Kidney glomerular epithelial cell (primary cell): ENCODE data around the gene CAMK1G.
A peak's percentile ranks its signal among the peaks of the same experiment; 100 is the strongest.

Source experiments
- DNase-seq: peaks from one replicate; lab custom pipeline; 2025; lab: John Stamatoyannopoulos, UW

CAMK1G gene

DNA sequence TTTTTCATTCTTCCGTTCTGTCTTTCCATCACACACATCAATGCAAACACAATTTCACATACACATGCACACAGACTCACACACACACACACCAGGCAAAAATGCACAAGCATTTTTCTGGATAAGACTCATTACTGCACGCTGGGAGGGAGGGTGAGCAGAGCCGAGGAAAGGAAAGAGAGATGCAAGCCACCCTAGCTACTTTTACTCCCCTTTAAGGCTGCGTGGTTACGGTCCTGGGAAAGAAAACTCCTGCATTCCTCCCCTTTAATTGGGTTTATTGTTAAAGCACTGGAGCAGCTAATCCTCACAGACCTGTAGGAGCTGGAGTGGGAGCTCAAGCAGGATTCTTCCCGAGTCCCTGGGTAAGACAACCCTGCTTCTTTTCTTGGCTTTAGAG, at the start of gene CAMK1G:
CAMK1G (plus strand) TSS at position 307 of the 400 bp plus-strand sequence. CDS start 11,270 bp downstream, outside the sequence.
- DNase-seq: peak; percentile 80

DNA sequence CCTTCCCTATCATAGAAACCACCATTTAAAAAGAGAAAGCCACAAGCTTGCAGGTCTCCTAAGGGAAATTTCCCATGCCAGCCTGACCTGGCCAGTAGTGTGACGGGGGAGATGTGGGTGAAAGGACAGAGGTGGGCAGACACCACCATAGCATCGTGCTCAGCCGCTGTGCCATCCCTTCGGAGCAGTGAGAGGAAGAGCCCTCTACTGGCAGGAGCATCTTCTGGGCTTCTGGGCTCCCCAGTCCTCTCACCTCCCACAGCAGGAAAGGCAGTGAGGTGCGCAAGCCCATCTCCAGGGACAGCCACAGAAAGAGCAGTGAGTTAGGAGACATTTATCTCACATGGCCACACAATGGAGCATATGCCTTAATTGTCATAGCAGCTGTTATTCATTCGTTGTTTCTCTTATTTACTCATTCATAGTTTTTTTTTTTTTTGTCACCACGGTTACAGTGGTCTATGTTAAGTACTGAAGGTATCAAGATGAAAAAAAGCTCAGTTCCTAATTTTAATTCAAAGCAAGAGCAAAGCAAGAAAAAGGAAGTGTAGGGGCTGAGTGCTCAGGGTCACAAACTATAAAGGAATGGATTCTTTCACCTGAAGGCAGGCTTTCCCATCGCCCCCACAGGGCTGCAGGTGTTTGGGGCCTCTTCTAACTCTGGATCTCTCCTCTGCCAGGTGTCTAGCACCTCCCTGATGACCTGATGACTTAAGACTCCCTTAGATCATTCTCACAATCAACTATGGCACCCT, 48.8 kb upstream of the CAMK1G start:
- no peak for DNase-seq

DNA sequence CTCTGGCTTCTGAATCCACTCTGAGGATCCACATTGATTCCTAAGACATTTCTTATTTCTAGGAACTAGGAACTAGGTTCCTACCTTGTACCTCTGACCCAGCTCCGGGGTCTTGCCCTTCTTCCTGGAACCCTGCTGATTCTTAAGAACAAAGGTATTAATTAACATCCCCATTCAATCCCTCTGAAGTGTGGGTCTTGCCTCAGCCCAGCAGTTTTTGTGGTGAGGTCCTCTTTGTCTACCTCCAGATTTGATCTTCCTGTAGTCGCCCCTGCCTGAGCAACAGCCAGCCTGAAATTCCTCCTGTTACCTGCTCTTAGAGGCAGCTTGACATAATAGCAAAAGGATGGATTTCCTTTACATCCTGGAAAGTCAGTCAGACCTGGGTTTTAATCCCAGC, 46.7 kb upstream of the CAMK1G start:
- no peak for DNase-seq

DNA sequence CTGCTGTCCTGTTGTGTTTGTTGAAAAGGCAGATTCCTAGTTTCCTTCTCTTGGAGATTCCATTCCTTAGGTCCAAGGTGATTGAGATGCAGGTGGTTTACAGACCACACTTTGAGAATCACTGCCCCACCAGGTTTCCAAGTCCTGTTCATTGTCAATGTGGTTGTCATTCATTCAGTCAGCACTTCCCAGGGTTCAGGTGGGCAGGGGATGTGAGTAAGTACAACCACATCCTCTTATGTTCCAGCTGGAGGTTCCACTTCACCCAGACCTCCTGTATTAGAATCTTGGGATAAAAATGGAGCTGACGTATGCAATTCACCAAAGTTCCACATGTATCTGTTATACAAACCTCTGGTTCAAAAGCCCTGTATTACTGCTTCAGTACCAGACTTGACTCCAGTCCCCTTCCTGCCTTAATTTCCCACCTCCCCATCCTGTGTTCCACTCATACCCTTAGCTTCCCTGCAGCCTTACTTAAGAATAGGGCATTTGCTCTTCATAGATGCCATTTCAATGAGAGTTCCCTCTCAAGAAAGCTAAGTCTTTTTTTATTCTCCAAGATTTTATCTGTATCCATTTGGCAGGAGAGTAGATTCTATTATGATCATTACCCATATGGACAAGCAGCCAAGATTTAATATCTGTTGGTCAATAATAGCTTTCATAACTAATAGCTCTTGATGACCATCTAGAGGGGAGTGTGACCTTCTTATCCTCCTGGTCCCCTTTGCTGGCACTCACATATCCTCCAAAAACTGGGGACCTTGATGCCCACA, 46.0 kb upstream of the CAMK1G start:
- DNase-seq: no peak

DNA sequence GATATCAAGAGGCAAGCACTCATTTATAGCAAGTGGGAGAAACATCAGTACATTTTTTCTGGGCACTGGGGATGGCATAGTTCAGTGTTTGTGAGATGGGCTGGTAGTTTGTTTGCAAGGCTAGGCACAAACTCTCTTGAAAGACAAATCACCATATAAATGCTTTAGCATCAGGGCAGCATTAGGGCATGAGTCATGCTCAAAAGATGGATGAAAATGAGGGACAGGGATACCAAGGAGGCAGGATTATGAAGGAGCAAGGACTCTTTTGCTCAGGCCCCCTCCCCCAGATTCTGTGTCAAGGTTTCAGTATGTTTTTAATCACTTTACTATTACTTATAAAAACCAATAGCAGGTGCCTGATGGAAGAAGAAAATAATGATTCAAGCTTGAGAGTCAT, 43.9 kb upstream of the CAMK1G start:
- no peak for DNase-seq

DNA sequence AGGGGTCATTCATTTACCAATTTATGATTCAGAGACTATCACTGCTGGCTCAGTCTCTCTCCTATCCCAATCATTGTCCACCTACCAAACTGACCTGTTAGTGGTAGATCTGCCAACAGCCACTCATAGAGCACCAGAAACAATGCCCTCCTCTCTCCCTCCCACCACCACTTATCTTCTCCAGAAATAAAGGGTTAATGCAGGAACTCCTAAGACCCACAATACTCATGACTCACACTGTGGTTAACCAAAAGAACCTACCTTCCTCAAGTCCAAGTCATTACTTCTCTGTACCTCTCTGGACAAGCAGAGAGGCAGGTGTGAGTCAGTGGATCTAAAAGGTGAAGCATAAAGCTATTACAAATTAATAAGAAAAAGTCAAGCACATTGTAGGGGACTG, 40.9 kb upstream of the CAMK1G start:
- DNase-seq: peak; percentile 96

DNA sequence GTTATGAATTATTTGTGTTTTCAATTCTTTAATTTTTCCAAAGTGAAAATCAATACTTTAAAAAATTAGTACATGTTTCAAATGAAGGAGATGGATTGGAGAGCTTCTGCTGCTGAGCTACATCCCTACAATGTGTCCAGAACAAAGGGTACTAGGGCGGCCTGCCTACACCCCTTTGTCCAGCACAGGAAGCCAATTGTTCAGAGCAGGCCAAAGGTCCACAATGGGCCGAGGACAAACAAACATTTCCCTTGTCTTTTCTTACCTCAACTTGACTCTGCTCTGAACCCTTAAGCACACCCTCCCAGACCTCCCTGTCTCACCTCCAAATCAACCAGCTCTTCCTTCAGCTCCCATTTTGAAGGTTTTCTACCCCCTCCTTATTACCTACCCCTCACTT, 39.4 kb upstream of the CAMK1G start:
- DNase-seq: no peak

DNA sequence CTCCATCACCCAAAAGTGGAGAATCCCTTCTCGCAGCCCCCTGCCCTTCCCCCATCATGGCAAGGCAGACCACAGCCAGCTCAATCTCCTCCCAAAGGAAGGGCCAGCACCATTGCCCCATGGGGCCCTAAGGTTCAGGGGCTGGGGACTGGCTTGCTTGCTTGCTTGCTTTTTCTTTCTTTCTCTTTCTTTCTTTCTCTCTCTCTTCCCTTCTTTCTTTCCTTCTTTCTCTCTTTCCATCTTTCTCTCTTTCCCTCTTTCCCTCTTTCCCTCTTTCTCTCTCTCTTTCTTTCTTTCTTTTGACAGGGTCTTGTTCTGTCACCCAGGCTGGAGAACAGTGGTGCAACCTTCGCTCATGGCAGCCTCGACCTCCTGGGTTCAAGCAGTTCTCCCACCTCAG, 38.1 kb upstream of the CAMK1G start:
- no peak for DNase-seq

DNA sequence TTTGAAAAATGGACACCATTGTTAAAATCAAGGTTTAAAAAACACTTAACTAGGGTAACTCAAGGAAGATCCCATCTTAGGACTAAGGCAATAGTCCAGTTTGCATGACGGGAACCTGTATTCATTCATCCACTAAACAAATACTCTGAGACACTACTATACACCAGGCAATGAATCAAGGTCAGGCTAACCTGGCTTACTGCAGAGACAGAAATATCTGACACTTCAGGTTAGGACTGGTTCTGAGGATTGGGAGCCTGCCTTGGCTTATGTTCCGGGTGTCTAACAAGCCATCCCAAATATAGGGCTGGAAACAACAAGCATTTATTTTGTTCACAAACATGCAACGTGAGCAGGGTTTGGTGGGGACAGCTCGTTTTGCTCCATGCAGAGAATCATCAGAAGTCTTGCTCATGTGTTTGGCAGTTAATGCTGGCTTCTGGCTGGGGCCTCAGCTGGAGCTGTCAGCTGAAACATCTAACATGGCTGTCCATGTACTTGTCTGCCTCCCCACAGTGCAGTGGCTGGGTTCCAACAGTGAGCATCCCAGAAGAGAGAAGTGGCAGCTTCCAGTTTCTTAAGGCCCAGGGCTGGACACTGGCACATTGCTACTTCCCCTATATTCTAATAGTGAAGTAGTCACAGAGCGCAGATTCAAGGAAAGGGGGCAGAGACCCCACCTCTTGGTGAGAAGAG, 37.0 kb upstream of the CAMK1G start:
- DNase-seq: no peak

DNA sequence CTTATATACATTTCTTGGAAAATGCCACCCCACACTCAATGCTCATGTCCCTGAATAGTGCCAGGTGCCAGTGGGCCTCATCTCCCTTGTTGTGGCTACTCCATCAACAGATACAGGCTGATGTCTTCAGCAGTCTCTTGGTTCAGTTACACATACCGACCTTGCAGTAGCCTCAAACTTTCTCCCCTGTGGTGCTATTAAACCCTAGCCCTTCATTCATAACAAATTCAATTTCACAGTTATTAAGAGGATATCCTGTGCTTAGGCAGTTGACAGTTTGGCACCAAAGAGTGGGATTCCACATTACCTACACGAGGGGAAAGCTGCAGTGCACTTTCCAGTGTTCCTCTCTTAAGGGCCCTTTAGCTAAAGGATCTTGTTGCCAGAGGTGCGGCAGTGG, 35.9 kb upstream of the CAMK1G start:
- no peak for DNase-seq

DNA sequence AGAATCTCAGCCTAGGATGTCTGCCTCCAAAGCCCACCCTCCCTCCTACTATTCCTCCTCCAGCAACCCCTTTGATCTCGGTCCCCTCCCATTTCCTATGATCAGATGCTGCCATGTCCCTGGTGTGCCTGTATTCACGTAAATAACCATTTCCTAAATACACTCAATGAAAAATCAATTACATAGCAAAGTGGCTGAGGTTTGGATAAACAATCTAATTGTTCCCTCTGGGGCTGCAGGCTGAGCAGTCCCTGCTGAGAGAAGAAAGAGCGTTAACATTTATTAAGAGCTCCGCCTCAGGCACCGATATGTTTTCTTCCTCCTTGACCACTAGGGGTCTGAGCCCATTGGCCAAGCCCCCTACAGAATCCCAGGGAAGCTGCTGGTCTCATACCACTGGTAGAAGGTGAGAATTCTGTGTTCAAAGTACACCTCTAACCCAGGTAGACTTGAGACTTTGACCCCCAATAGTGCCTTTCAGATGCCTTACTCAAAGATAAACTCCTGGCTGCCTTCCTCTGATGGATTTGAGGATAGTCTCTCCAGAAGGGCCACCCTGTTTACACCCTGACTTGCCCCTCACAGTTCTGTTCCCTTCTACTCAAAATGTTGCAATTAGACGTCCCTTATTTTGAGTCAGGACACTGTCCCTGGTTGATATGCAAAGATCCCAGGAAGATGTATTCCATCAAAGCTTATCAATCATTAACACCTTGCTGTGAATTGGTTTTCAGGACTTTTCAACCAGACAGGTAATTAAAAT, 33.9 kb upstream of the CAMK1G start:
- no peak for DNase-seq

DNA sequence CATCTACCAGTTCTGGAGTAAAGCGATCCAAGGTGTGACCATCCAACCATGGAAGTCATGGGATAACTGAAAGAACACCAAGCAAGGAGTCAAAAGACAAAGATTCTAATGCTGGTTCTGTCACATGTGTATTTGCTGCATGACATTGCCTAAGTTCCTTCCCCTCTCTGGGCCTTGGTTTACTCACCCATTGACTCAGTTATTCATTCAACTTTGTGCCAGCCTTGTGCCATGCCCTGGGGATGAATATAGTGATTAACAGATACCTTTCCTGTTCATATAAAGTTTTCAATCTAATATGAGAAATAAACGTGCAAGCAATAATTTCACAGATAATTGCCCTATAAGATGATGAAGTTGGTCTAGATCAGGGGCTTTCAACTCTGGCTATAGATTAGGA, 33.0 kb upstream of the CAMK1G start:
- DNase-seq: no peak

DNA sequence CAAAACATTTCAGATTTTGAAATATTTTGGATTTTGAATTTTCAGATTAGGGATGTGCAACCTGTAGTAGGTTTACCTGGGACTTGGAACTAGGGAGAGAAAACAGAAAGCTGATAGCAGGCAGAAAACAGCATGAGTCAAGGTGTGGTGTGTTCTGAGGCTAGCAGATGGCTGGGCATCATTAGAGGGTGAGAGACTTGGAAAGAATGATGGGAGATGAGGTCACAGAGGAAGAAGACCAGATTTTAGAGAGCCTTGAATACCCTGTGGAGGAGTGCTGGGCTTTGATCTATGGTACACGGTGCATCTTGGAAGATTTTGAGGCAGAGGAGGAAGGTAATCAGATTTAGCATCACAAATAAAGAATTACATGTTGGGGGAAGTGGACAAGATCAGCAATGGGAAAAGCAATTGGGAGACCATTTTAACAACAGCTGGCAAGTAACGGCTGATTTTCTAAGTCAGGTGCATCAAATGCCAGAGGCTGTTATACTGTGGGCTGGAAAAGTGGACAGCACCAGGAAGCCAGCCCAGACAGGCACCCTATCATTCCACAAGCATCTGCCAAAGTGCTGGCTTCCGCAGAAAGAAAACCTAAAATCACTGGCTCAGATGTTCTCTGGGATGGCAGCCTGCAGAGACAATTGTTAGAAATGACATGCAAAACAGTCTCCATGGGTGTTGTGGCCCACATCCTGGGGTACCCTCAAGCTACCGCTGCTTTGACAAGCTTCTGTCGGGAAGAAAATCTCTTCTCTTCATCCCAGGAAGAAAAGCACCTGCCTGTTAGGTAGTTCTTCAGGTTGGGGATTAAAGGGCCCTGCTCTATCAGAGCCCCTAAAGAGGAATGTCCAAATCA, 30.9 kb upstream of the CAMK1G start:
- DNase-seq: no peak

DNA sequence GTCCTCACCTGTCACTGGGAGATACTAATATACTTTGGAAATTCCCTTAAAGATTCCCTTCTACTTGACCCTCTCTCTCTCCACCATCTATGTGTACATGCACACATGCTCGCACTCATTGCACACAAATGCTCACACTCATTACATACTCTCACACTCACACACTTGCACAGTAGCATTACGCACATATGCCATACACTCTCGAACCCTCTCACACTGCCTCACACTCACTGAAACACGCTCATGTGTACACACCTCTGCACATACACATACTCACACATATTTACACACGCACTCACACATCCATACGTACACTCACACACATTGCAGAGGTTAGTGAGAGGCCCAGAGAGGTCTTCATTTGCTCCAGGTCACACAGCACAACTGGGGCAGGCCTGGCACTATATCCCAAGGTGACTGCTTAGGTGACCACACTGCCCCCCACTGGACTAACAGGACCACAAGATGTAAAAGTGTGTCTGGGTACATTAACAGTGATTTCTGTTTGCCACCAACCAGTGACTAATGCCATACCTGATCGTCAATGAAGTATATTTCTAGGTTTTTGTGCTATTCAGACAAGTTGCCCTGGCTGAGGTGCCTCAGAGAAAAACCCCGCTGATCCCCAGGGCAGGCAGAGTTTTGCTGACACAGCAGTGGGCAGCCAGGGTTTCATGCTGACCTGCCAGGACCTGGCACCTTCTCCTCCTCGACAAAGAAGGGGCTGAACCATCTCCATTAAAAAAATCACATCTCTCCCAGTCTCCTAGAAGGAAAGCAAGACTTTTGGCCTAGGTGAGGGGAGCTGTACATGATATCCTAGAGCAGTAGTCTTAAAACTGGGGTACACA, 28.5 kb upstream of the CAMK1G start:
- no peak for DNase-seq

DNA sequence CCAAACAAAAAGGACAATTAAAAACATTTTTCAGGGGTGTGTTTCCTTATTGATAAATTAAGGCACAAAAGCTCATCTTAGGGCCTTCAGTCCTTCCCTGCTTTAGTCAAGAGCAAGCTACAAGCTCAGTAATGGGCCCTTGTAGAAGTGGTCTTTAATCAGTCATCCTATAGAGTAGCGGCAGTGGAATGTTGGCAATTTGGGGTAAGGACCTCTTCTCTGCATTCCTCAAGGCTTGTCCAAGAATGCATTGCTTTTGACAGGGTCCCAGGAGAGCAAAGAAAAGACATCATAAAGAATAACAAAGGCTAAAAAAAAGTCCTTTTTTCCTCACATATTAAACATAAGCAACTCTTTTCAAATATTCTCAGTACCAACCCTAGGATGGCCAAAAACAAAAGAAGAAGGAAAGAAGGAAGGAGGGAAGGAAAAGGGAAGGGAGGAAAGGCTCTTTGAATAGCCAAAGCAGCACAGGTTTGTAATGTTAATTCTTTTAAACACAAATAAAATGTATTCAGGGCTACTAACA, 27.3 kb upstream of the CAMK1G start:
- no peak for DNase-seq

DNA sequence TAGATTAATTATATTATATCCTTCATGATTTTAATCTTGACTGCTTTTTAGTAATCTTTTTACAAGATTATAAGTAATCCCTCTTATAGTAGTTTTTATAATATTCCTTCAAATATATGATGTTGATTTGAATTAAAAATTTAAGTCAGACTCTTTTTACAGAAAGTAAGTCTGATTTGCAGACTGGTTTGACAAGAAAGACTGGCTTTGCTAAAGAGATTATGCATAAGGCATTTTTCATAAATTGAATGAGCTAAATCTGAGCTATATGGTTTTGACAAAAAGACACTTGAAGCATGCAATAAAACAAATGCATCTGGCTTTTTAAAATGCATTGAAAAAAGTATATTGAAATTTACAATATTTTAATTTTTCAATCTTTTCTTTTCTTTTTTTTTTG, 26.3 kb upstream of the CAMK1G start:
- DNase-seq: no peak

DNA sequence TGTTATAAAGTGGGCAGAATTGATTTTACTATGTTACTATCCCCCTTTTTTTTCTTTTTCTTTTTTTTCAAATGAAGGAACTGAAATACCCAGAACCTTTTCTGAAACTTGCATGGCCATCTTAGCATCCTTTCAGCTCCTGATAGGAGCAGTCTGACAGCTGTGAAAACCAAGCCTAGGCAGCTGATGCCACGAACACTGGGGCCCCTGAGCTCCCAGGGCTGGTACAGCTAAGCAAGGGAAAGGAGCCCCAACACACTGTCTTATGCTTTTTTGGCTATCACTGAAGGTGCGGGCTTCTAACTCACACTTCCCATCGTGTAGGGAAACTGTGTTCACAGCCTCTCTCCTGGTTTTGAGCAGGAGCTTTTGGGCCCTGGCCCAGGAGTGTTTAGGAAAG, 23.0 kb upstream of the CAMK1G start:
- DNase-seq: no peak

DNA sequence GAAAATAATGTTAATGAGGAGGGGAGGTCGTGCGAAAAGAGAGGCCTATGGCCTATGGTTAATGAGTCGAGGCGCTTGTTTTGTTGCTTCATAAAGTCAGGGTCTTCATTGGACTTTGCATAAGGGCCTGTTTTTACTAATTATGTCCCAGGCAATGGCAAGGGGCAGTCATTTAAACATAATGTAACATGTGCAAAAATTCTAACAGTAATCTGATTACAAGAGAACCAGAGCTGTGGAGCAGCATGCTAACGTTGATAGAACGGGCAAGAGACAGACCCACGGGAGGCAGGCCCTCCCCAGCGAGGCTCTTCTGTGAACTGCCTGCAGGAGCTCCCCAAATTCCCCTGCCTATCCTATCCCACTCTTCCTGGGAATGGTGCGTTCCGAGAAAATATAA, 22.6 kb upstream of the CAMK1G start:
- DNase-seq: no peak

DNA sequence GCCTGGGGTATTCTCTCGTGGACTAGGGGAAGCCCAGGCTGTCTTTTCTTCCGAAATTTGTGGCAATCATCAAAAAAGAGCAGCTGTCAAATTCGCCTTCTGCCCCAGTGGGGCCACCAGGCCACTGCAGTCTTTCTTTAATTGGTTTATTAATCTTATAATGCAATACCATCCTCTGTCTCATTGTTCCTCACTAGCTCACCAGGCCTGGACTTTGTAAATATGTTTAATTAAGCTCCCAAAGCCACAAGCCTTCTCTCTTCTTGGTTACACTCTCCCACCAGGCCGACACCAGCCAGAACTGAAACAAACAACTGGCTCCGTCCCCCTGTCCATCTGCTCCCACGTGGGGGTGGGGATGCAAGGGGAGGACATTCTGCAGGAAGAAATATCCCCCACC, 22.0 kb upstream of the CAMK1G start:
- no peak for DNase-seq

DNA sequence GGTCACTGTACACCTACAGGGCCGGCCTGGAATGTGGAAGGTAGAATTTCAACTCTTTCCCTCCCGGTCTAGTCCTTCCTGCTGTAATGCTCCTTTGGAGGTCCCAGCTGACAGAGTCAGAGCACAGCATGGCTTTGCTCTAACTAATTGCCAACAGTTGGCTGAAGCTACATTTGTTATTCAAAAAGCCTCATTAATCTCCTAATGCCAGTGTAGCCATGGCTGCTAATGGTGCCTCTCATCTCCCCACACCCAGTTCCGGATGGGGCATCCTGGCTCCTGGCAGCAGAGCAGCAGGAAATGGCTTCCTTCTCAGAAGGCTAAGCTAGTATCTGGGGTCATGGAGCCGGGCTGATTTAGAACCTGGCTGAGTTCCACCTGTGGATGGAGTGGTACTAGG, 18.7 kb upstream of the CAMK1G start:
- DNase-seq: no peak
